ENCODE data around the gene MIER2. TPM values are rescaled to one million over a fixed set of nuclear protein-coding genes. Genes with fewer than 3 reads are reported as not detected.

The MIER2 gene
- total RNA-seq, 1 donor from 2014 or later, result 30.7 TPM

DNA sequence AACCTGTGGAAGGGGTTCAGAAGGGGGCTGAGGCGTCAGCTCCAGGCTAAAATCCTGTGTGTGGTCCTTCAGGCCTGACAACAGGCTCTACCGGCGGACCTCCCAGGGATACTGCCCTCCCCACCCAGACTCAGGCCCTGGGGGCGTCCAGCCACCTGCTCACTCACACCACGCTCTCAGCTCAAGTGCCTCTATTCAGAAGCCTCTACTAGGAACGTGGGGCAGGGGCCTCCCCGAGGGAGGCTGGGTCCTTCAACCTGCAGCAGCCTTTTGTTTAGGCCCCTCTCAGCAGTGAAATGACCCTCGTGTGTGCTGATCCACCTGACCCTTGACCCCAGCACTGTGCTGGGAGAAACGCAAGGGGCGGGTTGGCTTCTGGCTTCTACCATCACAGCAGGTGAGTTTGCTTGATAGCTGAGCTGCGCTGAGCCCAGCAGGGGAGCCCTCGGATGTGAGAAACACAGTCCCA is 64.0 kb downstream of the MIER2 start:
- Histone ChIP-seq H3K27ac (no peak overlapping the region), H3K36me3 (no peaks in the 10 kb centered on the region), H3K27me3 (no peaks in the 10 kb centered on the region), H3K4me3 (no peak overlapping the region), H3K9me3 (no peaks in the 10 kb centered on the region), H3K4me1 (no peaks in the 10 kb centered on the region)
- intact Hi-C loops (cut with DNase I), result no loop called here
- DNase-seq (ENCODE audit: extremely low spot score in 2 of 2), result no peak
- TF ChIP-seq POLR2A (IDR thresholded peaks at IDR 0.05) (no peak), POLR2AphosphoS5 (IDR thresholded peaks at IDR 0.05; ENCODE audit: insufficient read depth in 1 of 2, low read depth in 1 of 2) (no peak), CTCF (IDR thresholded peaks at IDR 0.05) (no peak)

DNA sequence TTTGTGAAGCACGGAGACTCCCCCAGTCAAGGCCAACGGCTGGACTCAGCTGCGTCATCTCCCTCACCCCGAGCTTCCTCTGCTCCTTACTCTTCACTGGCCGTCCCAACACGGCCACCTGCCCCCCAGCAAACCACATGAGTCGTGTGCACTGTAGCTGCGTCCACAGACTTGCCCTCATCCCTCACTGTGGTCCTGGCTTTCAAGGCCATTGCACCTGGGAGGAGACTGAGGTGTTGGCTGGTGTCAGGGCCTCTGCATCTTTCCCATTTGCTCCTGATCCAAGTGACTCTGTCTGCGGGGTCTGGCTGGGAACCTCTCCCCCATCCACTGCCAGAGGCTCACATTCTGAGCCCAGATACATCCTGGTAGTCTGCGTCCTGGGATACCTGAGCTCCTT is 64.9 kb downstream of the MIER2 start:
- H3K36me3 ChIP-seq, result no peaks in the 10 kb centered on the region
- intact Hi-C loops (cut with DNase I), result no loop called here
- H3K27ac ChIP-seq, result no peak overlapping the region
- no peak for TF ChIP-seq POLR2AphosphoS5 (IDR thresholded peaks at IDR 0.05; ENCODE audit: insufficient read depth in 1 of 2, low read depth in 1 of 2)
- TF ChIP-seq POLR2A (IDR thresholded peaks at IDR 0.05), result no peak
- TF ChIP-seq CTCF (IDR thresholded peaks at IDR 0.05), result no peak
- DNase-seq (ENCODE audit: extremely low spot score in 2 of 2), result no peak
- no peaks in the 10 kb centered on the region for H3K9me3 ChIP-seq
- H3K4me1 ChIP-seq, result no peaks in the 10 kb centered on the region
- H3K4me3 ChIP-seq, result no peak overlapping the region
- no peaks in the 10 kb centered on the region for H3K27me3 ChIP-seq

GRCh38 chr19:279231-279630 is 65.4 kb downstream of the MIER2 start:
- no peak for TF ChIP-seq POLR2AphosphoS5 (IDR thresholded peaks at IDR 0.05; ENCODE audit: insufficient read depth in 1 of 2, low read depth in 1 of 2)
- no peak for TF ChIP-seq CTCF (IDR thresholded peaks at IDR 0.05)
- TF ChIP-seq POLR2A (IDR thresholded peaks at IDR 0.05), result no peak
- Histone ChIP-seq H3K27me3 (no peaks in the 10 kb centered on the region), H3K27ac (no peak overlapping the region), H3K4me3 (no peak overlapping the region), H3K9me3 (no peaks in the 10 kb centered on the region), H3K36me3 (no peaks in the 10 kb centered on the region), H3K4me1 (no peaks in the 10 kb centered on the region)
- intact Hi-C loops (cut with DNase I), result no loop called here
- no peak for DNase-seq (ENCODE audit: extremely low spot score in 2 of 2)

GRCh38 chr19:277581-278165 is 66.9 kb downstream of the MIER2 start:
- H3K4me3 ChIP-seq, result no peak overlapping the region
- H3K27ac ChIP-seq, result no peak overlapping the region
- DNase-seq (ENCODE audit: extremely low spot score in 2 of 2), result no peak
- intact Hi-C loops (cut with DNase I), result no loop called here
- no peaks in the 10 kb centered on the region for H3K36me3 ChIP-seq
- H3K4me1 ChIP-seq, result no peaks in the 10 kb centered on the region
- H3K9me3 ChIP-seq, result no peaks in the 10 kb centered on the region
- TF ChIP-seq POLR2A (IDR thresholded peaks at IDR 0.05), result no peak
- TF ChIP-seq CTCF (IDR thresholded peaks at IDR 0.05), result no peak
- no peak for TF ChIP-seq POLR2AphosphoS5 (IDR thresholded peaks at IDR 0.05; ENCODE audit: insufficient read depth in 1 of 2, low read depth in 1 of 2)
- no peaks in the 10 kb centered on the region for H3K27me3 ChIP-seq

DNA sequence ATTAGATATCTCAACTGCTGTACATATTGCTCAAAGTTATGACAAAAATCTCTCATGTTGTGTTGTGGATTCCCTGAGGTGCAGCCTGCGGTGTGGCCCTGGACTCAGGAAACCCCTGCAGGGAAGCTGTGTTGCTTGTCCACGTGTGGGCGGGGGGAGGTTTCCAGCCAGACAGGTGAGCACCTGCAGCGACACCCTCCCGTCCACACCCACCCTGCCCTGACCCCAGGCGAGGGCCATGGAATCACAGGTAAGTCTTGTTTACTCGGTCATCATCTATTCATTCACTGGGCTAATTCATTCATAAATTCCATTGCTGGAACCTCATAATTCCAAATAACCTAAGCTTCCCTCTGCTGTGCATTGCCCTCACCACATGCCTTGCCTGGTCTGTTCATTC is 67.5 kb downstream of the MIER2 start:
- no peak for DNase-seq (ENCODE audit: extremely low spot score in 2 of 2)
- no peaks in the 10 kb centered on the region for H3K27me3 ChIP-seq

More for the DNA sequence above, 67.5 kb downstream of the MIER2 start:
- H3K9me3 ChIP-seq, result no peaks in the 10 kb centered on the region
- H3K27ac ChIP-seq, result no peak overlapping the region
- no peaks in the 10 kb centered on the region for H3K4me1 ChIP-seq
- intact Hi-C loops (cut with DNase I), result no loop called here
- no peaks in the 10 kb centered on the region for H3K36me3 ChIP-seq
- no peak for TF ChIP-seq POLR2A (IDR thresholded peaks at IDR 0.05)
- TF ChIP-seq POLR2AphosphoS5 (IDR thresholded peaks at IDR 0.05; ENCODE audit: insufficient read depth in 1 of 2, low read depth in 1 of 2), result no peak
- no peak for TF ChIP-seq CTCF (IDR thresholded peaks at IDR 0.05)
- no peak overlapping the region for H3K4me3 ChIP-seq

Measured in vagina (tissue), 2 donors.